ENCODE results near the gene ZEB2.

Gene ZEB2

DNA sequence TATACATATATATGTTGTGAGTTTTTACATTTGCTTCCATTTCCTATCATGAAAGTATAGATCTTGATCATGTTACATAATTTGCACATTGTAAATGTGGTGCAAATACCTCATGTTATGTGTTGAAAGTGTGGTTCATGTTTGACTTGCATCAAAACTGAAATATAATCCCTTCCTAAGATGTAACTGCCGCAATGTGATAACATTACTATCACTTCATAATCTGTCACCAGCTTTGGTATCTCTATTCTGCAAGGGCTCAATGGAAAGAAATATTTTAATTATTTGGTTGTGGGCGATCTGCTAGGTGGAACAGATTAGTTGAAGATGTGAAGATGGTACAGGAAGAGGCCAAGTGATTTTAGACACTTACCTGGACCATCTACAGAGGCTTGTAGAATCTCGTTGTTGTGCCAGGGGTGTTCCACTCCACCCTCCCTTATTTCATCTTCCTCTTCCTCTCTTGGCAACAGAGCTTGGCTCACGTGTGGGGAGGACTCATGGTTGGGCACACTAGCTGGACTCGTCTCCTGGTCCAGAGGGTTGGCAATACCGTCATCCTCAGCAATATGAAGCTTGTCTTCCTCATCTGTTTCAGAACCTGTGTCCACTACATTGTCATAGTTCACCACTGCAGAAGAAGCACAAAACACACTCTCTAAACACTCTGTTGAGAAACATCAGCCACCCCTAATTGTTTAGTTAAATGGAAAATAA lies 90.4 kb downstream of the ZEB2 start:
- DNase-seq (ENCODE audit: extremely low spot score): no peak
- ChIA-PET POLR2A (no interaction called here), CTCF (no interaction called here)
- TF ChIP-seq SP1 (IDR thresholded peaks at IDR 0.05) (no peak), NFRKB (IDR thresholded peaks at IDR 0.05) (no peak), ARNT (IDR thresholded peaks at IDR 0.05) (no peak), LEF1 (IDR thresholded peaks at IDR 0.05; ENCODE audit: borderline replicate concordance) (no peak), FOXA1 (IDR thresholded peaks at IDR 0.05) (no peak), FOXK2 (IDR thresholded peaks at IDR 0.05) (no peak), CTBP1 (IDR thresholded peaks at IDR 0.05; ENCODE audit: borderline replicate concordance) (no peak), FOXM1 (IDR thresholded peaks at IDR 0.05; ENCODE audit: borderline replicate concordance) (no peak), ELF4 (IDR thresholded peaks at IDR 0.05) (no peak), HDGF (IDR thresholded peaks at IDR 0.05; ENCODE audit: borderline replicate concordance) (no peak), TARDBP (IDR thresholded peaks at IDR 0.05) (no peak), ZNF384 (IDR thresholded peaks at IDR 0.05) (no peak), L3MBTL2 (conservative IDR thresholded peaks at IDR 0.05) (no peak)
- TF ChIP-seq, protein P1, sequence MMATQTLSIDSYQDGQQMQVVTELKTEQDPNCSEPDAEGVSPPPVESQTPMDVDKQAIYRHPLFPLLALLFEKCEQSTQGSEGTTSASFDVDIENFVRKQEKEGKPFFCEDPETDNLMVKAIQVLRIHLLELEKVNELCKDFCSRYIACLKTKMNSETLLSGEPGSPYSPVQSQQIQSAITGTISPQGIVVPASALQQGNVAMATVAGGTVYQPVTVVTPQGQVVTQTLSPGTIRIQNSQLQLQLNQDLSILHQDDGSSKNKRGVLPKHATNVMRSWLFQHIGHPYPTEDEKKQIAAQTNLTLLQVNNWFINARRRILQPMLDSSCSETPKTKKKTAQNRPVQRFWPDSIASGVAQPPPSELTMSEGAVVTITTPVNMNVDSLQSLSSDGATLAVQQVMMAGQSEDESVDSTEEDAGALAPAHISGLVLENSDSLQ (IDR thresholded peaks at IDR 0.05): no peak

DNA sequence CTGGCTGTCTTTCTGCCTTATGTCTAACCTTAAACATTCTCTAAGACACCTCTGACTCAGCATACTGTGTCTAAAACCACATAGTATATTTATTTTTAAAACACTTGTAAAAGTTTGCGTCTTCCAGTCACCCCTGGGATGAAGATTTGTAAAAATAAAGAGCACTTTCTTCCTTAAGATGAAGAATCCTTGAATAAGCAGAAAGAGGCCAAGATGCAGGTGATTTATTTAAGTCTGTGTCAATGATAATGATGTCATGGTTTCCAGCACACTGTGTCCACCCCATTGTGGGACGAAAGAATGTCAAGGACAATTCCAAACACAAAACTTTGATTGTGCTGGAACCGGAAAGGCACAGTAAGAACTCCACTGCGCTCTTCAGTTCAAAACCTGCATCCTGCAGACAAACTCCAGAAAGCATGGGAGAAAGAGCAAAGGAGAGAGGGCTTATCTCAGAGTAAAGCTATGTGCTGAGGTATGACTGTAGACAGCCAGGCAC lies 92.9 kb downstream of the ZEB2 start:
- ChIA-PET CTCF (interaction anchor here (1.0 kb wide), 1 partner anchor 22 kb away, joined by 3 read pairs; no protein-coding TSS in a partner anchor), POLR2A (no interaction called here)
- TF ChIP-seq SP1 (IDR thresholded peaks at IDR 0.05) (no peak), ARNT (IDR thresholded peaks at IDR 0.05) (no peak), ZNF384 (IDR thresholded peaks at IDR 0.05) (no peak), ELF4 (IDR thresholded peaks at IDR 0.05) (no peak), FOXK2 (IDR thresholded peaks at IDR 0.05) (no peak), HDGF (IDR thresholded peaks at IDR 0.05; ENCODE audit: borderline replicate concordance) (no peak), SUZ12 (IDR thresholded peaks at IDR 0.05) (no peak), NFRKB (IDR thresholded peaks at IDR 0.05) (no peak), CTBP1 (IDR thresholded peaks at IDR 0.05; ENCODE audit: borderline replicate concordance) (no peak), FOXA1 (IDR thresholded peaks at IDR 0.05) (no peak), TARDBP (IDR thresholded peaks at IDR 0.05) (no peak)
- TF ChIP-seq, protein P1 (IDR thresholded peaks at IDR 0.05): no peak
- no peak for DNase-seq (ENCODE audit: extremely low spot score)

DNA sequence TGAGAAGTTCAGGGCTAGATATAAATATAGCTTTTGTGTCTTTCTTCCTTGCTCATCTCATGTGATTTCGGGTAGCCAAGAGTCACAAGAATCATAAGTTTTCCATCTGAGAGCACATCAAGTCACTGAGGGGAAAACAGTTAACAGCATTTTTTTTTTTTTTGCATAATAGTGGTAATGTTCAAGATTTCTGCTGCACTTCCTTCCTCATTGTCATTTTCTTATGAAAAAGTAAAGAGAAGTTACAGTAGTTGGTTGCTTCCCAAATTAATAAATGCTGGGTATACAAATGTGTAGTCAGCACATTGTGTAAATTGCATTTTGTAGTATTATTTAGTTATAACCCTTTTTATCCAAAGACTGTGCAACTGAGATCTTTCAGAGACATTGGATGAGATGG lies 93.6 kb downstream of the ZEB2 start:
- CTCF ChIA-PET: no interaction called here
- no peak for TF ChIP-seq SP1 (IDR thresholded peaks at IDR 0.05)
- TF ChIP-seq, protein P1 (IDR thresholded peaks at IDR 0.05): no peak
- TF ChIP-seq ELF4 (IDR thresholded peaks at IDR 0.05): no peak
- no peak for TF ChIP-seq SUZ12 (IDR thresholded peaks at IDR 0.05)
- TF ChIP-seq CTBP1 (IDR thresholded peaks at IDR 0.05; ENCODE audit: borderline replicate concordance): no peak
- no peak for TF ChIP-seq FOXK2 (IDR thresholded peaks at IDR 0.05)
- TF ChIP-seq TARDBP (IDR thresholded peaks at IDR 0.05): no peak
- TF ChIP-seq NFRKB (IDR thresholded peaks at IDR 0.05): no peak
- no peak for TF ChIP-seq FOXA1 (IDR thresholded peaks at IDR 0.05)
- TF ChIP-seq LEF1 (IDR thresholded peaks at IDR 0.05; ENCODE audit: borderline replicate concordance): no peak
- no peak for TF ChIP-seq FOXM1 (IDR thresholded peaks at IDR 0.05; ENCODE audit: borderline replicate concordance)
- no peak for TF ChIP-seq L3MBTL2 (conservative IDR thresholded peaks at IDR 0.05)
- no peak for TF ChIP-seq HDGF (IDR thresholded peaks at IDR 0.05; ENCODE audit: borderline replicate concordance)
- no peak for TF ChIP-seq ZNF384 (IDR thresholded peaks at IDR 0.05)
- TF ChIP-seq BHLHE40 (IDR thresholded peaks at IDR 0.05; ENCODE audit: borderline replicate concordance): no peak
- POLR2A ChIA-PET: no interaction called here

DNA sequence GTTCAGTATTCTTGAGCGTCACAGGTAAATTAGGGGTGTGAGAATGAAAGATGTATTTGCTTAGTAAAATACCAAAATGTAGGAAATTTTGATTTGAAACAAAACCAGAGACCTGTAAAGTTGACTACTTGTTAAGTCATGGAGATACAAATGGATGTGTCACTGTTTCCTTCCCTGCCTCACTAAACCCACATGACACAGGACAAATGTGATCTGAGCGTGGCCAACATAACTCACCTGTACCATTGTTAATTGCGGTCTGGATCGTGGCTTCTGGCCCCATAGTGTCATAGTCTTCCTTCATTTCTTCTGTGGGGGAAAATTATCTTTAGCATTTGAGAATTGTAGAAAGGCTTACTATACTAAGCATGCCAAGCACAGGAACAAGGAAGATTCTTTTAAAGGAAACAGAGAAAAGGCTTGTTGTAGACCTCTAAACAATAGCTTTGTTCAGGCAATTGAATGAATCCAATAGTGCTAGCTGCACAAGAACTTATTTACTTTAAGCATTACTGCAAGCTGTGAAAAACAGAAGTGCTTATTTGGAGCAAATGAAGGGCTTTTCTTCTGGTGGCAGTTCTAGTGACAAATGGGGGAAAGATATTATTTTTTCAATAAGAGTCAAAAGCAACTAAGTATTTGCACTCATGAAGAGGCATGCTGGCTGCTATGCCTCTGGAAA lies 95.2 kb downstream of the ZEB2 start:
- TF ChIP-seq FOXA1 (IDR thresholded peaks at IDR 0.05) (no peak), HDGF (IDR thresholded peaks at IDR 0.05; ENCODE audit: borderline replicate concordance) (no peak), LEF1 (IDR thresholded peaks at IDR 0.05; ENCODE audit: borderline replicate concordance) (no peak), L3MBTL2 (conservative IDR thresholded peaks at IDR 0.05) (no peak), ARNT (IDR thresholded peaks at IDR 0.05) (no peak), SP1 (IDR thresholded peaks at IDR 0.05) (no peak), NFRKB (IDR thresholded peaks at IDR 0.05) (no peak), FOXM1 (IDR thresholded peaks at IDR 0.05; ENCODE audit: borderline replicate concordance) (no peak), ZNF384 (IDR thresholded peaks at IDR 0.05) (no peak)
- TF ChIP-seq, protein P1 (IDR thresholded peaks at IDR 0.05): no peak
- CTCF ChIA-PET: no interaction called here
- POLR2A ChIA-PET: no interaction called here
- DNase-seq (ENCODE audit: extremely low spot score): no peak

More for the DNA sequence above, 93.6 kb downstream of the ZEB2 start:
- DNase-seq (ENCODE audit: extremely low spot score): no peak

All from HEK293T (cell line).